Hepatocyte (in vitro differentiated cells): Measurements from ENCODE around the gene SNAI1. TPM values are rescaled to one million over a fixed set of nuclear protein-coding genes. Genes with fewer than 3 reads are reported as not detected.
A peak's percentile ranks its signal among the peaks of the same experiment; 100 is the strongest.
"Not testable (repeated sequence)": the region's sequence is repeated elsewhere in the genome, so short reads cannot be mapped to it uniquely, and the experiment has no call there.

ENCODE experiments used
- DNase-seq: peaks from one replicate; pipeline ENCODE4 v3.0.0-alpha.2; 2016; ENCODE audit warnings: low spot score
- H2AFZ ChIP-seq: fragments of 200-600 bp; sonication (generic); 2 replicates; pipeline ENCODE4 v1.6.0; 2016; ENCODE audit warnings: antibody characterized with exemption, mild to moderate bottlenecking
- H3K27ac ChIP-seq: fragments of 200-600 bp; sonication (generic); 2 replicates; pipeline ENCODE4 v1.5.1; 2016; ENCODE audit warnings: mild to moderate bottlenecking
- H3K27me3 ChIP-seq: fragments of 200-600 bp; sonication (generic); 2 replicates; pipeline ENCODE4 v1.6.1; 2016
- H3K36me3 ChIP-seq: fragments of 200-600 bp; sonication (generic); replicated peaks from 2 replicates; pipeline ENCODE4 v1.5.1; 2016; ENCODE audit warnings: low read depth; ENCODE audit not compliant: insufficient read depth
- H3K4me1 ChIP-seq: fragments of 200-600 bp; sonication (generic); 2 replicates; pipeline ENCODE4 v1.5.1; 2016; ENCODE audit warnings: mild to moderate bottlenecking, moderate library complexity; ENCODE audit not compliant: insufficient read depth
- H3K4me2 ChIP-seq: fragments of 200-600 bp; sonication (generic); 2 replicates; pipeline ENCODE4 v1.6.0; 2016
- H3K4me3 ChIP-seq: fragments of 200-600 bp; sonication (generic); 2 replicates; pipeline ENCODE4 v1.5.1; 2016; ENCODE audit warnings: mild to moderate bottlenecking
- H3K79me2 ChIP-seq: fragments of 200-600 bp; sonication (generic); 2 replicates; pipeline ENCODE4 v1.6.0; 2017; ENCODE audit warnings: mild to moderate bottlenecking
- H3K9me2 ChIP-seq: fragments of 200-600 bp; sonication (generic); replicated peaks from 2 replicates; pipeline ENCODE4 v1.6.0; 2017; ENCODE audit warnings: mild to moderate bottlenecking; ENCODE audit not compliant: insufficient read depth
- H3K9me3 ChIP-seq: fragments of 200-600 bp; sonication (generic); 2 replicates; pipeline ENCODE4 v1.5.1; 2016; ENCODE audit warnings: low read depth, mild to moderate bottlenecking
- H4K20me1 ChIP-seq: fragments of 200-600 bp; sonication (generic); 2 replicates; pipeline ENCODE4 v1.6.0; 2016; ENCODE audit warnings: mild to moderate bottlenecking; ENCODE audit not compliant: insufficient read depth, poor library complexity, severe bottlenecking
- EZH2 ChIP-seq: fragments of 200-600 bp; sonication (generic); IDR thresholded peaks from 2 replicates; pipeline ENCODE4 v1.6.1; 2016; ENCODE audit warnings: antibody characterized with exemption, mild to moderate bottlenecking, borderline replicate concordance
- EZH2phosphoT487 ChIP-seq: fragments of 200-600 bp; sonication (generic); IDR thresholded peaks from one replicate; pipeline ENCODE4 v1.6.1; 2018; ENCODE audit warnings: antibody characterized with exemption, mild to moderate bottlenecking, low read depth, moderate library complexity; ENCODE audit not compliant: unreplicated experiment, severe bottlenecking
- WGBS: methylation state at CpG from one replicate; pipeline ENCODE4 v1.1.6; 2016; ENCODE audit warnings: low lambda C conversion rate; ENCODE audit errors: missing lambda C conversion rate; 5-methylcytosine and 5-hydroxymethylcytosine counted together
- polyA plus RNA-seq: library from polyadenylated mRNA; unstranded; fragments of >200 nt; fragmentation: Nextera tagmentation; extraction: Ambion mirVana; gene quantifications from 2 replicates; pipeline ENCODE4 v1.2.1, GENCODE V29; 2016
- total RNA-seq: library from RNA; depleted of rRNA; stranded (reverse); fragments of >200 nt; gene quantifications from 2 replicates; pipeline ENCODE4 v1.2.3, GENCODE V29; 2014
- TF ChIP-seq, protein P1 (sequence below): fragments of 200-600 bp; sonication (generic); IDR thresholded peaks from 2 replicates; pipeline ENCODE4 v1.5.1; 2016; ENCODE audit warnings: antibody characterized with exemption, mild to moderate bottlenecking; ENCODE audit not compliant: poor library complexity

The SNAI1 gene
- total and polyA plus RNA-seq, 2 experiments from 2014 or later, result 2.9 to 9.8 TPM

DNA sequence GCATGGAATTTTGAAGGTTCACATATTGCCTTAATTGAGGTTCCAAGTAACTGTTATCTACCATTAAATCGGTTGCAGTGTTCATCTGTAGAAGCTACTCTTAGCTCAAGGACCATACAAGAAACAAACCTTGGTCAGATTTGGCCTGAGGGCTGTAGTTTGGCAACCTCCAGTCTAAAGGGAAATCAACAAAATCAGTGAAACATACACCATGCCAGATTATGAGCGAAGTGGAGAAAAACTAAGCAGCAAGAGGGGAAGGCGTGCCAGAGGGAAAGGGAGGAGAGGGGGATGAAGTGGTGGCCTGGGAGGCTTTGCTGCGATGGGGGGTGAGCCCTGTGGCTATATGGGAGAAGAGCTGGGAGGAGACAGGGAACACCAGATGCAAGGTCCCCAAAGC lies 8.8 kb upstream of the SNAI1 start:
- H2AFZ ChIP-seq, result no peak overlapping the region
- WGBS, result 74% methylated on average over 4 of the region's 4 CpGs
- H3K27me3 ChIP-seq, result no peaks in the 10 kb centered on the region
- no peaks in the 10 kb centered on the region for H3K9me3 ChIP-seq
- H3K79me2 ChIP-seq, result no peaks in the 10 kb centered on the region
- H3K4me2 ChIP-seq, result no peak overlapping the region
- no peak for DNase-seq
- H4K20me1 ChIP-seq, result no peaks in the 10 kb centered on the region
- no peak overlapping the region for H3K27ac ChIP-seq
- TF ChIP-seq, protein P1, sequence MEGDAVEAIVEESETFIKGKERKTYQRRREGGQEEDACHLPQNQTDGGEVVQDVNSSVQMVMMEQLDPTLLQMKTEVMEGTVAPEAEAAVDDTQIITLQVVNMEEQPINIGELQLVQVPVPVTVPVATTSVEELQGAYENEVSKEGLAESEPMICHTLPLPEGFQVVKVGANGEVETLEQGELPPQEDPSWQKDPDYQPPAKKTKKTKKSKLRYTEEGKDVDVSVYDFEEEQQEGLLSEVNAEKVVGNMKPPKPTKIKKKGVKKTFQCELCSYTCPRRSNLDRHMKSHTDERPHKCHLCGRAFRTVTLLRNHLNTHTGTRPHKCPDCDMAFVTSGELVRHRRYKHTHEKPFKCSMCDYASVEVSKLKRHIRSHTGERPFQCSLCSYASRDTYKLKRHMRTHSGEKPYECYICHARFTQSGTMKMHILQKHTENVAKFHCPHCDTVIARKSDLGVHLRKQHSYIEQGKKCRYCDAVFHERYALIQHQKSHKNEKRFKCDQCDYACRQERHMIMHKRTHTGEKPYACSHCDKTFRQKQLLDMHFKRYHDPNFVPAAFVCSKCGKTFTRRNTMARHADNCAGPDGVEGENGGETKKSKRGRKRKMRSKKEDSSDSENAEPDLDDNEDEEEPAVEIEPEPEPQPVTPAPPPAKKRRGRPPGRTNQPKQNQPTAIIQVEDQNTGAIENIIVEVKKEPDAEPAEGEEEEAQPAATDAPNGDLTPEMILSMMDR, result no peak
- TF ChIP-seq EZH2phosphoT487 (no peak), EZH2 (no peak)
- H3K9me2 ChIP-seq, result no peaks in the 10 kb centered on the region
- no peak overlapping the region for H3K4me3 ChIP-seq
- H3K4me1 ChIP-seq, result peaks cover 8% of the 10 kb centered on the region
- no peaks in the 10 kb centered on the region for H3K36me3 ChIP-seq

DNA sequence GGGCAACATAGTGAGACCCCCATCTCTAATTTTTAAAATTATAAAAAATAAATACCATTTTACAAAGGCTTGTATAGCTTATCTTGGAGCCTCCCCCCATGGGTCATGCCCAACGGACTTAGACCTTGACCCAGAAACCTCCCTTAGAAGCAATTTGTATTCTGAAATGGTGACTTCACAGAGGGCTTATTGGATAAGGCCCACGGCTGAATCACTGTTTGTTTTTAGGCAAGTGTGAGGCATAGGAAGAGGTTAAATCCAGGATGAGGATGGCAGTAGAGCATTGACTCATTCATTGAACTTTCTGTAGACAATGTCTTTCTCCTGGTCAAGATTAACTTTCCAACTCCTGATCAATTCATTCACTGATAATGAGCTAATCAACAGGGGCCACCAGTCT lies 6.2 kb upstream of the SNAI1 start:
- H3K9me2 ChIP-seq, result no peaks in the 10 kb centered on the region
- H3K4me2 ChIP-seq, result no peak overlapping the region
- H3K79me2 ChIP-seq, result no peaks in the 10 kb centered on the region
- peaks cover 12% of the 10 kb centered on the region for H3K4me1 ChIP-seq
- no peaks in the 10 kb centered on the region for H4K20me1 ChIP-seq
- H3K36me3 ChIP-seq, result no peaks in the 10 kb centered on the region
- no peak overlapping the region for H2AFZ ChIP-seq
- no peaks in the 10 kb centered on the region for H3K9me3 ChIP-seq
- no peak for DNase-seq
- H3K27me3 ChIP-seq, result no peaks in the 10 kb centered on the region
- peak overlapping the region; percentile 77 for H3K27ac ChIP-seq
- WGBS, result 30% methylated on average over 2 of the region's 2 CpGs
- no peak overlapping the region for H3K4me3 ChIP-seq
- TF ChIP-seq EZH2phosphoT487, result no peak
- TF ChIP-seq, protein P1, result no peak
- TF ChIP-seq EZH2, result no peak

DNA sequence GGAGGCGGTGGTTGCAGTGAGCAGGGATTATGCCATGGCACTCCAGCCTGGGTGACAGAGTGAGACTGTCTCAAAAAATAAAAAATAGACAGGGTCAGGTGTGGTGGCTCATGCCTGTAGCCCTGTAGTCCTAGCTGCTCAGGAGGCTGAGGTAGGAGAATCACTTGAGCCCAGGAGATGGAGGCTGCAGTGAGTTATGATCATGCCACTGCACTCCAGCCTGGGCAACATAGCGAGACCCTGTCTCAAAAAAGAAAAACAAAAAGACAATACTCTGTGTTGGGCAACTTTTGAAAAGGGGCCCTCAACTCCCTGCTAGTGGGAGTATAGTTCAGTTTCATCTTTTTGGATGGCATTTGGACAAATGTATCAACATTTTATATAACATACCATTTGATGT lies 5.0 kb upstream of the SNAI1 start:
- not testable (repeated sequence) for H3K4me2 ChIP-seq, H3K27me3 ChIP-seq, DNase-seq, H2AFZ ChIP-seq, H4K20me1 ChIP-seq, H3K79me2 ChIP-seq, H3K9me3 ChIP-seq, H3K4me3 ChIP-seq, H3K36me3 ChIP-seq, H3K9me2 ChIP-seq
- 93% methylated on average over 2 of the region's 2 CpGs for WGBS
- peaks cover 20% of the 10 kb centered on the region for H3K4me1 ChIP-seq
- H3K27ac ChIP-seq, result peak overlapping the region; percentile 58

DNA sequence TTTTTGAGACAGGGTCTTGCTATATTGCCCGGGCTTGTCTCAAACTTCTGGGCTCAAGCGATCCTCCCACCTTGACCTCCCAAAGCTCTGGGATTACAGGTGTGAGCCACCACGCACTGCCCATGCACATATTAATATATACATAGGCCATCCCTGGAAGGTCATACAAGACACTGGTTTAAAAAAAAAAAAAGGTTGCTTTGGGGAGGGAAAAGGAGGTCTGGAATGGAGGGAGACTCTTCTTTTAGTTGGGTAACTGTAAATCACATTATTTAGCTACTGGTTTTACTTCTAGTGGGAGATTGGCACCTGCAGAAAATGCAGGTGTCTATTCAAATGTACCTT lies 4.1 kb upstream of the SNAI1 start:
- Histone ChIP-seq H3K9me2 (no peaks in the 10 kb centered on the region), H3K27ac (no peak overlapping the region), H2AFZ (no peak overlapping the region), H4K20me1 (no peaks in the 10 kb centered on the region), H3K4me3 (no peak overlapping the region), H3K79me2 (peaks cover 8% of the 10 kb centered on the region), H3K9me3 (no peaks in the 10 kb centered on the region), H3K4me2 (peak overlapping the region; percentile 85), H3K4me1 (peaks cover 20% of the 10 kb centered on the region), H3K27me3 (no peaks in the 10 kb centered on the region), H3K36me3 (no peaks in the 10 kb centered on the region)
- TF ChIP-seq EZH2 (no peak), EZH2phosphoT487 (no peak)
- TF ChIP-seq, protein P1, result no peak
- 82% methylated on average over 3 of the region's 3 CpGs for WGBS
- DNase-seq, result no peak
